Smooth muscle cell (in vitro differentiated cells): ENCODE data around the gene ST8SIA6. TPM values are rescaled to one million over a fixed set of nuclear protein-coding genes. Genes with fewer than 3 reads are reported as not detected.
"Not testable (repeated sequence)": the region's sequence is repeated elsewhere in the genome, so short reads cannot be mapped to it uniquely, and the experiment has no call there.

Source experiments
- DNase-seq: peaks from one replicate; lab custom pipeline; 2025; ENCODE audit not compliant: unreplicated experiment; lab: John Stamatoyannopoulos, UW
- H2AFZ ChIP-seq: fragments of 200-600 bp; sonication (generic); 2 replicates; pipeline ENCODE4 v1.6.0; 2016; ENCODE audit warnings: antibody characterized with exemption, low read depth, mild to moderate bottlenecking
- H3F3A ChIP-seq: fragments of 200-600 bp; sonication (generic); 2 replicates; pipeline ENCODE4 v1.6.0; 2017; ENCODE audit warnings: antibody characterized with exemption, low read depth
- H3K27ac ChIP-seq: fragments of 200-600 bp; sonication (generic); 2 replicates; pipeline ENCODE4 v1.5.1; 2016; ENCODE audit warnings: low read depth, mild to moderate bottlenecking
- H3K27me3 ChIP-seq: fragments of 200-600 bp; sonication (generic); 2 replicates; pipeline ENCODE4 v1.6.1; 2016; ENCODE audit warnings: low read depth, mild to moderate bottlenecking
- H3K36me3 ChIP-seq: fragments of 200-600 bp; sonication (generic); 2 replicates; pipeline ENCODE4 v1.5.1; 2016; ENCODE audit warnings: low read depth
- H3K4me1 ChIP-seq: fragments of 200-600 bp; sonication (generic); 2 replicates; pipeline ENCODE4 v1.5.1; 2016; ENCODE audit warnings: low read depth
- H3K4me2 ChIP-seq: fragments of 200-600 bp; sonication (generic); 2 replicates; pipeline ENCODE4 v1.6.0; 2016; ENCODE audit warnings: mild to moderate bottlenecking
- H3K4me3 ChIP-seq: fragments of 200-600 bp; sonication (generic); 2 replicates; pipeline ENCODE4 v1.5.1; 2016; ENCODE audit warnings: mild to moderate bottlenecking
- H3K79me2 ChIP-seq: fragments of 200-600 bp; sonication (generic); 2 replicates; pipeline ENCODE4 v1.6.0; 2016; ENCODE audit warnings: low read depth, mild to moderate bottlenecking
- H3K9ac ChIP-seq: fragments of 200-600 bp; sonication (generic); 2 replicates; pipeline ENCODE4 v1.6.0; 2016; ENCODE audit warnings: low read depth
- H3K9me3 ChIP-seq: fragments of 200-600 bp; sonication (generic); replicated peaks from 2 replicates; pipeline ENCODE4 v1.5.1; 2016; ENCODE audit warnings: low read depth
- H4K20me1 ChIP-seq: fragments of 200-600 bp; sonication (generic); 2 replicates; pipeline ENCODE4 v1.6.0; 2016; ENCODE audit warnings: low read depth
- CTCF ChIP-seq: fragments of 200-600 bp; sonication (generic); IDR thresholded peaks from 2 replicates; pipeline ENCODE4 v1.5.1; 2017; ENCODE audit warnings: borderline replicate concordance, mild to moderate bottlenecking, antibody characterized with exemption; ENCODE audit not compliant: insufficient read depth, poor library complexity, severe bottlenecking
- WGBS: methylation state at CpG from one replicate; pipeline ENCODE4 v1.1.7; 2016; ENCODE audit warnings: low lambda C conversion rate; 5-methylcytosine and 5-hydroxymethylcytosine counted together
- polyA plus RNA-seq: library from polyadenylated mRNA; unstranded; fragments of >200 nt; fragmentation: Nextera tagmentation; extraction: Ambion mirVana; gene quantifications from 2 replicates; pipeline ENCODE4 v1.2.1, GENCODE V29; 2016
- total RNA-seq: library from RNA; depleted of rRNA; stranded (reverse); fragments of >200 nt; gene quantifications from 2 replicates; pipeline ENCODE4 v1.2.3, GENCODE V29; 2014

ST8SIA6 gene
- total and polyA plus RNA-seq, 2 experiments from 2014 or later, result 0.24 TPM; not detected in 1

GRCh38 chr10:17407047-17407446 is 47.3 kb downstream of the ST8SIA6 start:
- Histone ChIP-seq H3K79me2 (no peaks in the 10 kb centered on the region), H3K4me1 (no peaks in the 10 kb centered on the region), H3K9ac (no peak overlapping the region), H3K4me3 (no peak overlapping the region), H3K4me2 (no peak overlapping the region), H3K27ac (no peak overlapping the region), H3F3A (no peaks in the 10 kb centered on the region), H3K27me3 (no peaks in the 10 kb centered on the region), H4K20me1 (no peaks in the 10 kb centered on the region), H2AFZ (no peak overlapping the region), H3K36me3 (no peaks in the 10 kb centered on the region), H3K9me3 (no peaks in the 10 kb centered on the region)
- no peak for TF ChIP-seq CTCF
- DNase-seq, result no peak
- WGBS, result 96% methylated on average over 5 of the region's 5 CpGs

GRCh38 chr10:17406036-17406834 is 48.2 kb downstream of the ST8SIA6 start:
- Histone ChIP-seq H3K4me2 (no peak overlapping the region), H3K4me1 (no peaks in the 10 kb centered on the region), H2AFZ (no peak overlapping the region), H3K4me3 (no peak overlapping the region), H3F3A (no peaks in the 10 kb centered on the region), H4K20me1 (no peaks in the 10 kb centered on the region), H3K79me2 (no peaks in the 10 kb centered on the region), H3K27ac (no peak overlapping the region), H3K9ac (no peak overlapping the region), H3K36me3 (no peaks in the 10 kb centered on the region), H3K9me3 (no peaks in the 10 kb centered on the region), H3K27me3 (no peaks in the 10 kb centered on the region)
- TF ChIP-seq CTCF, result no peak
- WGBS, result 46% methylated on average over 7 of the region's 7 CpGs
- DNase-seq, result no peak

GRCh38 chr10:17403161-17403560 is 51.2 kb downstream of the ST8SIA6 start:
- H3F3A ChIP-seq, result no peaks in the 10 kb centered on the region
- WGBS, result 86% methylated on average over 4 of the region's 4 CpGs
- no peak overlapping the region for H2AFZ ChIP-seq
- H4K20me1 ChIP-seq, result no peaks in the 10 kb centered on the region
- no peaks in the 10 kb centered on the region for H3K4me1 ChIP-seq
- H3K27ac ChIP-seq, result no peak overlapping the region
- no peak for DNase-seq
- no peak for TF ChIP-seq CTCF
- no peaks in the 10 kb centered on the region for H3K9me3 ChIP-seq
- H3K36me3 ChIP-seq, result no peaks in the 10 kb centered on the region
- H3K79me2 ChIP-seq, result no peaks in the 10 kb centered on the region
- H3K4me3 ChIP-seq, result no peak overlapping the region
- H3K9ac ChIP-seq, result no peak overlapping the region
- no peaks in the 10 kb centered on the region for H3K27me3 ChIP-seq
- no peak overlapping the region for H3K4me2 ChIP-seq

- not testable (repeated sequence) for H3K9me3 ChIP-seq, H3K4me1 ChIP-seq, DNase-seq, H3K27ac ChIP-seq, H3K9ac ChIP-seq, H3K4me2 ChIP-seq, H4K20me1 ChIP-seq, H3K36me3 ChIP-seq, H3K27me3 ChIP-seq, H3K4me3 ChIP-seq, H3K79me2 ChIP-seq, H2AFZ ChIP-seq, H3F3A ChIP-seq
- WGBS, result 82% methylated on average over 2 of the region's 2 CpGs
These were observed 52.4 kb downstream of the ST8SIA6 start for GRCh38 chr10:17402040-17402439.
